Gastrocnemius medialis (tissue), 4 donors: ENCODE results near the gene SMARCAD1.

ENCODE experiments used
- POLR2A ChIP-seq, 2 donors: fragments of 450-650 bp; IDR thresholded peaks; one replicate each; pipeline ENCODE4 v1.6.1; 2017; ENCODE audit warnings: antibody characterized with exemption in 2 of 2, mild to moderate bottlenecking in 2 of 2, moderate library complexity in 2 of 2
- TF ChIP-seq, protein P1 (sequence below), 5 experiments: fragments of 450-650 bp in 3 of 5; fragments of 200-600 bp in 2 of 5; sonication (generic) in 2 of 5; IDR thresholded peaks in 4 of 5; conservative IDR thresholded peaks in 1 of 5; 1 replicate in 4 of 5; 2 replicates in 1 of 5; pipeline ENCODE4 v1.5.1; 2016 to 2019; ENCODE audit warnings: antibody characterized with exemption in 5 of 5, mild to moderate bottlenecking in 3 of 5, moderate library complexity in 3 of 5

DNA sequence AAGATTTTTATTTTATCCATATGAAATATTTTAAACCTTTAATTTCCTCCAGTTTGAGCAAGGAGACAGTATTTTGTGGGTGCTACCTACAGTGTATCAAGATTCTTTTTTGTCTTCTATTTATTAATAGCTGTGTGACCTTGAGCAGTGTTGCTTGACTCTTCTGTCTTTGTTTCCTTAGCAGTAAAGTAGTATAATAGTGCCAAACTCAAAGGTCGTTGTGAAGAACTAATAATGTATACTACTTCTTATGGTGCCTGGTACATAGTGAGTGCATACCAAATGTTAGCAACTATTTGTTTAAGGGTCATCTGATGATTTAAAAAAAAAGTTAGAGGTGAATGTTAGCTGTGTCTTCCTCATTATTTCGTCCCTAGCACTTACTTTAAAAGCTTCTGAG, 30.5 kb downstream of the SMARCAD1 start:
- TF ChIP-seq POLR2A (IDR thresholded peaks at IDR 0.05), result no peak
- TF ChIP-seq, protein P1, sequence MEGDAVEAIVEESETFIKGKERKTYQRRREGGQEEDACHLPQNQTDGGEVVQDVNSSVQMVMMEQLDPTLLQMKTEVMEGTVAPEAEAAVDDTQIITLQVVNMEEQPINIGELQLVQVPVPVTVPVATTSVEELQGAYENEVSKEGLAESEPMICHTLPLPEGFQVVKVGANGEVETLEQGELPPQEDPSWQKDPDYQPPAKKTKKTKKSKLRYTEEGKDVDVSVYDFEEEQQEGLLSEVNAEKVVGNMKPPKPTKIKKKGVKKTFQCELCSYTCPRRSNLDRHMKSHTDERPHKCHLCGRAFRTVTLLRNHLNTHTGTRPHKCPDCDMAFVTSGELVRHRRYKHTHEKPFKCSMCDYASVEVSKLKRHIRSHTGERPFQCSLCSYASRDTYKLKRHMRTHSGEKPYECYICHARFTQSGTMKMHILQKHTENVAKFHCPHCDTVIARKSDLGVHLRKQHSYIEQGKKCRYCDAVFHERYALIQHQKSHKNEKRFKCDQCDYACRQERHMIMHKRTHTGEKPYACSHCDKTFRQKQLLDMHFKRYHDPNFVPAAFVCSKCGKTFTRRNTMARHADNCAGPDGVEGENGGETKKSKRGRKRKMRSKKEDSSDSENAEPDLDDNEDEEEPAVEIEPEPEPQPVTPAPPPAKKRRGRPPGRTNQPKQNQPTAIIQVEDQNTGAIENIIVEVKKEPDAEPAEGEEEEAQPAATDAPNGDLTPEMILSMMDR (IDR thresholded peaks at IDR 0.05 in 4 of 5, conservative IDR thresholded peaks at IDR 0.05 in 1 of 5), result no peak
